Caki2 (cell line): ENCODE results near the gene SLC35F6. TPM values are rescaled to one million over a fixed set of nuclear protein-coding genes. Genes with fewer than 3 reads are reported as not detected.

Experiments used
- DNase-seq: peaks from one replicate; pipeline ENCODE4 v3.0.0-alpha.2; 2015; ENCODE audit warnings: low read depth
- in situ Hi-C: cut with HindIII; loops from 2 replicates; pipeline ENCODE4 v1.10.0; 2016; ENCODE audit warnings: low sequenced_read_pairs, low pct_unique_long_range_greater_than_20kb, mixed read lengths
- total RNA-seq: library from RNA; depleted of rRNA; stranded (reverse); fragments of >200 nt; shearing (Covaris generic); gene quantifications from 2 replicates; pipeline ENCODE4 v1.2.3, GENCODE V29; 2014; ENCODE audit warnings: low replicate concordance; rRNA removed

The SLC35F6 gene, protein sequence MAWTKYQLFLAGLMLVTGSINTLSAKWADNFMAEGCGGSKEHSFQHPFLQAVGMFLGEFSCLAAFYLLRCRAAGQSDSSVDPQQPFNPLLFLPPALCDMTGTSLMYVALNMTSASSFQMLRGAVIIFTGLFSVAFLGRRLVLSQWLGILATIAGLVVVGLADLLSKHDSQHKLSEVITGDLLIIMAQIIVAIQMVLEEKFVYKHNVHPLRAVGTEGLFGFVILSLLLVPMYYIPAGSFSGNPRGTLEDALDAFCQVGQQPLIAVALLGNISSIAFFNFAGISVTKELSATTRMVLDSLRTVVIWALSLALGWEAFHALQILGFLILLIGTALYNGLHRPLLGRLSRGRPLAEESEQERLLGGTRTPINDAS
- 59.5 and 61.8 TPM in 2 replicates for total RNA-seq

DNA sequence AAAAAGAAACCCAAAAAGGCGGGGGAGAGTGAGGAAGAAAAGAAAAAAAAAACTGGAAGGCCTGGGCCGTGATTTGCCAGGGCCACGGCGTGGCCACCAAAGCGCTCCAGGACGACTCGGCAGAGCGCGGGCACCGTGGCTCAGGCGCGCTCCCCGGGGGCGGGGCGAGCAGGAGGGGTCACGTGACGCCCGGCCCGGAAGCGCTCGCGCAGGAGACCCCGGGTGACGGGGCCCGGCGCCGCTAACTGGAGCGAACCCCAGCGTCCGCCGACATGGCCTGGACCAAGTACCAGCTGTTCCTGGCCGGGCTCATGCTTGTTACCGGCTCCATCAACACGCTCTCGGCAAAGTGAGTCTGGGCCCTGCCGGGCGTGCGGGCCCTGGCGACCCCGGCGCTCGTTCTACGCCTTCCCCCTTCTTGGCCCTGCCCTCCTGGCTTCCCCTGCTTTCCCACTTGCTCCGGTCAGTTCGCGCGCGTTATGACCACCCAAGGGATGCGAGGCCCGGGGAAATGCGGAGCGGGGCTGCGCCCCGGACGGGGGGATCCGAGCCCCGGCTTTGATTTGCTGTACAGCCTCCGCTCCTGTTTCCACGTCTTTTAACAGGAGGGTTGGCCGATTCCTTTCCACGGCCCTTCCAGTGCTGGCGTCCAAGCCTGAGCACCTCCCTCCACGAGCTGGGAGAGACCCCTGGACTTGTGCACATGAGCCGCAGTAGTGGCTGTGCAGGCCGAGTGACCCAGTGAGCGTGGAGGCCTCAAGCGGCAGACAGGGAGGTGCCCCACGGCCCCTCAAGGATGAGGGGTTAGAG is at the start of gene SLC35F6:
TSS of gene SLC35F6 (plus strand) at position 207 of the 810 bp plus-strand sequence. CDS start at position 273, 66 bp downstream.
- in situ Hi-C loops: loop anchor here (25.0 kb wide), 1 partner anchor 177 kb away; no protein-coding TSS in a partner anchor
- DNase-seq: peak; percentile 83

DNA sequence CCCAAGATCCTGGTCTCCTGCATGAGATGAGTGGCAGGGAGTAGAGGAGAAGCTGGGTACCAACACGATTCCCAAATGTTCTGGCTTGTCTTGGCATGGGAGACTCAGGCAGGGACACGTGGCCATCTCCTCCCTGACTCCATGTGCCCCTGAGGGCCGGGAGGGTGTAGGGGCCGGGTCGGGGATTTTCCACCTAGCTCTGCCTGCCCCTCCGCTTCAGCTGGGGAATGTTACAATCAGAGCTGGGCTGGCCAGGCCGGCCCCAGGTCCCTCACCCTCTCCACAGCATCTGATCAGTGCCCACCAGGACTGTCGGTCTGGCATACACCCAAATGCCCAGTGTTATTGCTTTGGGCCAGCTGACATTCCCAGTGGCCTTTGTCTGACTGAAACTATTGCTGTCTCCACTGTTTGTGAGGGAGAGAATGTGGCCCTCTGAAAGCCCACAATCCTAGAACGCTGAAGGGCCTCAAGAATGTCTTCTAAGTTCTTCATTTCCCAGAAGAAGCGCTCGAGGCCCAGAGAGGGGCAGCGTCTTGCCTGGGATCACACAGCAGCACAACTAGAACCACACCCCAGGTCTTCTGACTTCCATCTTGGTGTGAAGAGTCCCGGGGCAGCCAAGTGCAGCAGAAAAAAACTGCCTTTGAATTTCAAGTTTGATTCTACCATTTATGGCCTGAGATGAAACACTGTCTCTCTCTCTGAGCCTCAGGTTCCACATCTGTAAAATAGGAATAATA is 48.4 kb upstream of the SLC35F6 start:
- no peak for DNase-seq
- in situ Hi-C loops: no loop called here

DNA sequence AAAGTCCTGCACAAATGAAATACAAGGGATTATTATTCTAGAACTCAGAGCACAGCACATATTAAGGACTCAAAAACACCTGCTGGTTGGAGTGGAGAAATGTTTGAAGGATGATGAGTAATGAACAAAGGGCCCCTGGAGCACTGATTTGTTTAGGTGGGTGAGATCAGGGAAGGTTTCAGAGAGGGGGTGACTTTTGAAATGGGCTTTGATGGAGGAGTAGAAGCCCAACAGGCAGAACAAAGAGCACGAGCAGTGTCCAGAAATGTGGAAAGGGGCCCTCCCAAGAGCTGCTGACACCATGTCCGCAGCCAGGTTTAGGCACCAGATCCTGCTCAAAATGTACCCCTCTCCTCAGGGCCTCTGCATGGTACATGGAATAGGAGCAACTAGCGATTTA is 47.7 kb upstream of the SLC35F6 start:
- in situ Hi-C loops: no loop called here
- DNase-seq: no peak

DNA sequence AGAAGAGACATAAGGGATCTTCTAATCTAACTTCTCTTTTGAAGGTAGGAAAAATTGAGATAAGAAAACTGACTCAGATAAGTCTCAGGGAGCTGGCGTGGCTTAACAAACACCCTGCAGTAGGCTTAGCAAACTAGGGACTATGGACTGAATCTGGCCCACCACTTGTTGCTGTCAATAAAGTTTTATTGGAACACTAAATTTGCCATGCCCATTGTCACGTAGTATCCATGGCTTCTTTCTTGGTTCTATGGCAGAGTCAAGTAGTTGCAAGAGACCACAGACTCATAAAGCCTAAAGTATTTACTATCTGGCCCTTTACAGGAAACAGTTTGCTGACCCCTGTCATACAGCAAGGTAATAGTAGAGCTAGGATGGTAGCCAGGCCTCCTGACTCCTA is 47.3 kb upstream of the SLC35F6 start:
- in situ Hi-C loops: no loop called here
- DNase-seq: no peak

DNA sequence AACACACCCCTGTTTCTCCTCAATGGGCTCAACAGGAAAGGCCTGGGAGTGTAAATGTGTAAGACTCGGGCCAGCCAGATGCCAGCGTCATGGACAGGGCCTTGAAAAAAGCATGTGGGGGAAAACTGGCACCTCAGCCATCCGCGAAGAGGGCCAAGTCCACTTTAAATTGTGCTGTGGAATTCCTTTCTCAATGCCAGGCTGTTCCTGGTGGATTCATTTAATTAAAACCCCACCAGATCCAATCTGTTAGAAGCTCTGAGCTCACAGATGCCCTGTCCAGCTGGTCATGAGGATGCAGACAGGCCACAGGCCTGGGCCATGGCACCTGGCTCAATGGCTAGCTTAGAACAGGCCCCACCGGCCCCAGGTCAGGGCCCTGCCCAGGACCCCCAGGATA is 46.7 kb upstream of the SLC35F6 start:
- in situ Hi-C loops: no loop called here

DNA sequence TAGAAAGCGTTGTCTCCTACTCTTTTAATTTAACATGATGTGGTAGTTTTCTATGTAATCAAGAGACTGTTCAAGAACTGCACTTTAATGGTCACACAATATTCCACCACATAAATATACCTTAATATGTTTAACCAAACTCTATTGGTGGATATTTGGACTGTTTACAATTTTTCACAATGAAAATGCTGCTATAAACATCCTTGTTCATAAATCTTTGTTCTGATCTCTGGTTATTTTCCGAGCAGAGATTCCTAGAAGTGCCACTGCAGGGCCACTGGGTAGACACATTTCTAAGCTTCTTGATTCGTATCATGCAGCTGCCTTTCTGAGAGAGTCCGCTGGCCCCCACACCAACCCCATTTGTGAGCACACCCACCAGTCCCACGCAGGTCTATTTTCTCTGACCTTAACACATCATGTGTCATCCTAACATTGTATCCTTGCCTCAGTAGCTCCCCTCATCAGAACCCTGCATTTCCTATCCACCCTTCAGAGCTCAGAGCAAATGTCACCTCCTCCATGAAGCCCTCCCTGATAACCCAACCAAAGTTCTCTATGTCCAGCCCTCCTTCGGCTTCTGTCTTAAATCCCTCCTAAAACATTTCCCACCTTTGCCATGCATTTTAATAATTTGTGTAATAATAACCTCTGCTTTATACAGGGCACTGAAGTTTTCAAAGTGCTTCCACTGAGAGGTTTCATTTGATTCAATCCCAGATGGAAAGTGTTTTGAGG is 45.0 kb upstream of the SLC35F6 start:
- in situ Hi-C loops: no loop called here
- no peak for DNase-seq

More for the DNA sequence above, 46.7 kb upstream of the SLC35F6 start:
- no peak for DNase-seq

DNA sequence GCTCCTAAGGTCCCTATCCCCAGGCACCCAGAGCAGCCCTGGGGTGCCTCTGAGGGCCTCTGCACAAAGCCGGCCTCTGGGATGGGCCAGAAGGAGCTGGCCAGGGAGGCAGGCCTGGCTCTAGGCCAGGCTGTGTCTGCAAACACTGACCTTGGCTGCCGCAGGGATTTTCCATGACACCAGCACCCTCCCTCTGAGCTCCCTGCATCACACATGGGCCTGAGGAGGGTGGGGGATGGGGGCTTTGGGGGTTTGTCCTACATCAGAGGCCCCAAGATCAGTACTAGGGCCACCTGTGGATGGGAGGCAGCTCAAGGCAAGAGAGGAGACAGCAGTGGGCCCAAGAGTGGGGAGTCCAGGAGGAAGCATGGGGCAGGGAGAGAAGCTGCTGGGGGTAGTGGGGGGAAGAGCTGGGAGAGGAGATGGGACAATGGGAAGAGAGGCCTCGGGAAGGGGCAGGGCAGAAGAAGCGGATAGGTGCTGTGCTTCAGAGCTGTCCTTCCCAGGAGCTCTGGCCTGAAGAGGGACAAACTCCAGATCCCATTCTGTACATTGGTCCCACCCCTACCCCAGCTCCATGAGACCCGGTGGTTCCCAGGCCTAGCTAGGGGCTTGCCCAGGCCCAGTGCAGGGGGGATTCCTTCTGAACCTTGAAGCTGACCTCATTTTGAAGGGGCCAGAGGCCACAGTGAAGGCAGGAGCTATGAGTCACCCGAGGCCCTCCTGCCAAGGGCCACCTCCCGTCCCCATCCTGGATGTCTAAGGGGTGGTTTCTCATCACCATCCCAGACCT is 43.6 kb upstream of the SLC35F6 start:
- in situ Hi-C loops: no loop called here
- peak; percentile 84 for DNase-seq

DNA sequence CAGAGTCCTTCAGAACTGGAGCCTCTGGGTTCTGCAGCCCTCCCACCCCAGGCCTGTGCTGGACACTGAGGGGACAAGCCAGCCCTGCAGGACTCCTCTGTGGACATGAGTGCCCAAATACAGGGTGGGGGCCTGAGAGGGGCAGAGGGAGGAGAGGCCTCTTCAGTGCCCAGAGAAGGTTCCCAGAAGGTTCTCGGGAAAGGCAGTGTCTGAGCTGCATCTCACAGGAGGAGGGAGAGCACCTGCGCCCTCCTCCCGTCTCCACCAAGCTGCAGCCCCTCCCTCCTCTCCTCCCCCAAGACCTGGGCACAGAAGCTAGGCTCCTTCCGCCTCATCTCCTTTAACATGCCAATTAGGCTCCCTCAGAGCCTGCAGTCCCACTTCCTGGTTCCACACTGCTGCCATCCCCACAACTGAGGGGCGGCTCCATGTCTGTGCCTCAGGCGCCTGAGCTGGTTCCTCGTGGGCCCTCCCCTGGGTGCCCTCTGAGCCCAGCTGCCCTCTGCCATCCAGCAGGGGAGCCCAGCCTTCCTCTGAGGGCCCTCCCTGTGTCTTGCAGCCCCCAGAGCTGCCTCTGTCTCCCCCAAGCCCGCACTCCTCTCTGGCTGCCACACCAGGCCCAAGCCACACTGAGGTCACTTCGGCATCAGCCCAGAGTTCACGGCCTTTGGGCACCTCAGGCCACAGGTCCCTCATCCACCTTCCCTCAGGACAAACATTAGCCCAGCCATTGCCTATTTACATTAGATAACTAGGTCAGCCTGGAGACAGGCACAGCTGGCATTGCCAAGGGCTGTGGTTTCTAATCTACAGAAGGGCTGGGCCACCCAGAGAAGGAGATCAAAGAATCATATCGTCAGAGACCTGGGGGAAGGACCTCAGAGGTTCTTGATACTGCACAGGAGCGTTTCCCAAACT is 42.7 kb upstream of the SLC35F6 start:
- in situ Hi-C loops: no loop called here
- peak; percentile 87 for DNase-seq

DNA sequence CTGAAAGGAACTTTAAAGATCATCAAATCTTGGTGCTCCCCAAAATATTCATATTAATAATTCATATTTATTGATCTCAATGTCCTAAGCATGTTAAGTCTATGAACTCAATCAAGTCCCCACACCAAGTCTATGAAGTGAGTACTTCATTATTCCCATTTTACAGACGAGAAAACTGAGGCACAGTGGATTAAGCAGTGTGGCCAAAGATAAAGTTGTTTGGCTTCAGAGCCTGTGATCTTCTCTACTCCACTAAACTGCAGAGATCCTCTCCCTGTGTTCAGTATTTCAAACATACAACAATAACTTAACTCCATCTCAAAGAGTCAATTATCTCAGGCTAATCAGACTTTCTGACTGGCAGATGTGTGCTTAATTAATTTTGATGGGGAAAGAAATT is 41.8 kb upstream of the SLC35F6 start:
- in situ Hi-C loops: no loop called here
- no peak for DNase-seq

DNA sequence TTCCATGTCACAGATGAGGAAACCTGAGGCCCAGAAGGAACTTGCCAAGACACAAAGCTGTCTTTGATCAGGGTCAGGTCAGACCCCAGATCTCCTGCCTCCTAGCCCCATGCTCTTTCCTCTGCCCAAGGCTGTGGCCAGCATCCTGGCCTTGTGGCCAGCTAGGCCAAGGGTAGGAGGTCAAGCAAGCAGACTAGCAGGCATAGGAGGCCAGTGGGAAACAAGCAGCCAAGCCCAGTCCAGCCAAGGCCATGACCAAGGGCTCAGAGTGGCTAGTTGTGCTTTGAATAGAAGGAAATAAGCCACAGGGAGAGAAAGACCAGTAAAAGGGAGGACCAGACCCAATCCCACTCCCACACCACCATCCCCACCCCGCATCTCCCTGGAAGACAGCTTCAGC is 41.2 kb upstream of the SLC35F6 start:
- in situ Hi-C loops: no loop called here
- DNase-seq: peak; percentile 33

DNA sequence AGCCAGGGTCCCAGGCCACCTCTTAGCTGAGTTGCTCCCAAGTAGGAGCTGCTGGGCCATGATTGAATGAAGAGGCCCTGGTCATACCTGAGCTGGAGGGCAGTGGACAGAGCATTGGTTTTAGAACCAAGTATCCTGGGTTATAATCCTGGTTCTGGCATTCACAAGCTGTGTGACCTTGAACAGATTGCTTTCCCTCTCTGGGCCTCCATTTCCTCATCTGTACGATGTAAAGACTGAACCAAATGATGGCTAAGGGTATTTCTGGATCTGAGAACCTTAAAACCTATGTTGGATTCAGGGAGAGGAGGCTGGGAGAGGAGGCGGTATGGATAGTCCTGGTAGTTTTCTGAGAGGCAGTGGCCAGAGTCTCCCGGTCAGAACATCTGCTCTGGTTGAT is 40.6 kb upstream of the SLC35F6 start:
- in situ Hi-C loops: no loop called here
- no peak for DNase-seq

DNA sequence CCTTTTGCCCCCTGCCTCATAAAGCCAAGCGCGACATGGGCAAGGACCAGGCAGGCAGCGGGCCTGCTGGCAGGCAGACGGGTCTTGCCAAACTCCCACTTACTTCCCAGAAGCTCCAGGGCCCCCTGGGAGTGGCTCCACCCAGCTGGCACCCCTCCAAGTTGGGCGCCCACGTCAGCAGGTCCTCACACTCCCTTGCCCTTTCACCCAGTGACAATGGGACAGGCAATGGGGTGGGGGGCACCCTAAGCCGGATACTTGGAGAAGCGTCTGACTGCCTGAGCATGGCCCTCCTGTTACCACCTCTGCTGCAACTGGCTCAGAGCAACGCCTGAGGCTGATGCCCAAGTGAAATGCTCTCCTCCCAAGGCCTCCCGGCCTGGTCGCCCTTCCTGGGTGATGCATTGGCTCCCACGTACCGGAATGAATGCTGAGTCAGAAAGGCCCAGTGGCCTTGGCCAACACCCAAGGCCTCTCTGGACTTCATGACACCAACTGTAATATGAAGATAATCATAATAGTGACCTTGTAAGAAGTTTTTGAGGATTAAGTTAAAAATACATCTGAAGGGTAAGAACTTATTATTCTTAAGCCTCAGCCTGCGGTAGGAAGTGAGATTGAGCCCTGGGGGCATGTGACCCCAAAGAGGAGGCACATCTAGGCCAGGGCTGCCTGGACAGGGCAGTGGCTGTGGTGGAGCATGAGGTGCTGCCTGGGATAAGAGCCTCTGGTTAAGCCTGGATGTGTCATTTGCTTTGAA is 39.9 kb upstream of the SLC35F6 start:
- peak; percentile 93 for DNase-seq
- in situ Hi-C loops: no loop called here

DNA sequence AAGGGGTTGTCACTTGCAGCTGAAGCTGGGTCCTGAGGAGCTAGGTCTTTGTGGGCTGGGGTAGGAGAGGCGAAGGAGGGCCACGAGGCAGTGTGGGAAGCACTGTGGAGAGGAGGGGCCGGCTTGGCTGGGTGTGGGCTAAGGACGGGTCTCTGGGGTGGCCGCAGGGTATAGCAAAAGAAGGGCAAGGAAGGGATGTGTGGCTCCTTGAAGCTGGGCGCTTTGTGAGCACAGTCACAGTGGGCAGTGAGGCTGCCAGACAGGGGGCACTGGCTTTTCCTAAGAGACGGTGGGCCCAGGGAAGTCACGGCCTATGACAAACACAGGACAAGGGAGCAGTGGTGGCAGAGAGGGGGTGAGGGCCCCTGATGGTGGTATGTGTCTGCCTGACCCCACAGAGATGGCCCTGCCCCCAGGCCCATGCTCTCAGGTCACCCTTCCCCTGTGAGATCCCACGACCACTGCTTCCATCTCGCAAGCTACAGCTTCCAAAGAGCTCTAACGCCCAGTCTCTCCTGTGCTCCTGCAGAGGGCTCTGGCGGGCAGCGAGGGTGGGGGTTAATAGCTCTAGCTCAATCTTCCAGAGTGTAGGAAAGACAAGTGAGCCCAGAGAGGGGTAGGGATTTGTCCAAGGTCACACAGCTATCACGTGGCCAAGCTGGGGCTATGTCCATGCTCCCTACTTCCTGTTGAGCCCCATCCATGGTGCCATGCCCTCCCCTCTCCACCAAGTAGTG is 39.1 kb upstream of the SLC35F6 start:
- in situ Hi-C loops: no loop called here
- no peak for DNase-seq

DNA sequence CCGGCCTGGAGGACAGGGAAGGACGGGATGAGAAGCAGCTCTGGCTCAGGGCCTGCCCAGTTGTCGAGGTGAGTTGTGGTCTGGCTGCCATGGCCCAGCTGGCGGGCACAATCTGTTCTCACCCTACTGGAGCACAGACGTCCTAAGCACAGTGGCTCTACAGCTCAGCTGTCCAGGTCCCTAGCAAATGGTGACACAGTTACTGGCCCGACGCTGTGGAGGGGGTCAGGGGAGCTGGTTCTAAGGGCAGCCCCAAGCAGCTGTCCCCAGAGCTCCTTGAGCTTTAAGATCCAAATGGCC is 38.6 kb upstream of the SLC35F6 start:
- no peak for DNase-seq
- in situ Hi-C loops: no loop called here

DNA sequence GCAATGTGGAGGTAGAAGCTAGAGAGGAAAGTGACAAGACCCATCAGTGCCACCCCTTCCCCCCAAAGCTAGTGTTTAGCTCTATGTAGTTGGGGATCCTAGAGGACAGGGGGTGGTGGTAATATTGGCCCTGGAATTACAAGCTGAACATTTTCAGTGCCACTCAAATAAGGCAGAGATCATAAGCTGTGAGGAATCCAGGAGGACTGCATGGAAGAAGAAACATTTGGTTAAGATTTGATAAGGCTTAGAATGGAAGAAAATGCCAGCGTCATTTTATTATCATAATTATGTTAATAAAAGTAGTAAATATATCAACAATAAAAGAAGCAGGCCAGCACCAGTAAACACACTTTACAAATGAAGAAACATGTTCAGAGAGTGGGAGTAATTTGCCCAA is 37.9 kb upstream of the SLC35F6 start:
- in situ Hi-C loops: no loop called here
- DNase-seq: no peak
